Ishikawa (cell line): ENCODE results near the gene PCDH9.

Source experiments
- CREB1 ChIP-seq: IDR thresholded peaks from 2 replicates; pipeline ENCODE4 v1.6.1; 2012; ENCODE audit warnings: low read depth
- EGR1 ChIP-seq: IDR thresholded peaks from 2 replicates; pipeline ENCODE4 v1.6.1; 2012
- EP300 ChIP-seq: IDR thresholded peaks from 2 replicates; pipeline ENCODE4 v1.6.1; 2012; ENCODE audit warnings: borderline replicate concordance
- FOXM1 ChIP-seq: IDR thresholded peaks from 2 replicates; pipeline ENCODE4 v1.6.1; 2012; ENCODE audit warnings: low read depth, borderline replicate concordance
- NFIC ChIP-seq: IDR thresholded peaks from 2 replicates; pipeline ENCODE4 v1.6.1; 2012
- RAD21 ChIP-seq: IDR thresholded peaks from 2 replicates; pipeline ENCODE4 v1.6.1; 2012; ENCODE audit warnings: low read depth
- TAF1 ChIP-seq: IDR thresholded peaks from 2 replicates; pipeline ENCODE4 v1.6.1; 2012; ENCODE audit warnings: low read depth, mild to moderate bottlenecking
- TCF12 ChIP-seq: IDR thresholded peaks from 2 replicates; pipeline ENCODE4 v1.6.1; 2012; ENCODE audit warnings: low read depth
- TEAD4 ChIP-seq: IDR thresholded peaks from 2 replicates; pipeline ENCODE4 v1.6.1; 2012
- USF1 ChIP-seq: IDR thresholded peaks from 2 replicates; pipeline ENCODE4 v1.6.1; 2012
- YY1 ChIP-seq: IDR thresholded peaks from 2 replicates; pipeline ENCODE4 v1.6.1; 2012; ENCODE audit warnings: low read depth
- ZBTB7A ChIP-seq: IDR thresholded peaks from 2 replicates; pipeline ENCODE4 v1.6.1; 2012; ENCODE audit warnings: low read depth
- TF ChIP-seq, protein P1 (sequence below): IDR thresholded peaks from 2 replicates; pipeline ENCODE4 v1.6.1; 2012

DNA sequence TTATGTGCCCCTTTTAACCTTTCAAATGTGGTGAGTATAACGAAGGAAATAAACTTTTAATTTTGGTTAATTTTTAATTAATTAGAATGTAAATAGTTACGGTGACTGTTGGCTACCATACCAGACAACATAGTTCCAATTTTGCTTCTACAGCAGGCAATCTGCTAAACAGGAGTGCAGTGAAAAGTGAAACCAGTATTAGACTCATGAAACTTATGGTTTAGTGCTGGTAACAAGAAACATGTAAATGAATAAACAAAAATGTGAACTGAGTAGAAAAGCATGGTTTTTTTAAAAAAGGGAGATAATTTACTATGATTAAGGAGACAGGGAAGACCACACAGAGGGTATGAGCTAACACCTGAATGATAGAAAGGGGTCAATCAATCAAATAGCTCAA is 478.4 kb downstream of the PCDH9 start:
- no peak for TF ChIP-seq CREB1
- TF ChIP-seq, protein P1, sequence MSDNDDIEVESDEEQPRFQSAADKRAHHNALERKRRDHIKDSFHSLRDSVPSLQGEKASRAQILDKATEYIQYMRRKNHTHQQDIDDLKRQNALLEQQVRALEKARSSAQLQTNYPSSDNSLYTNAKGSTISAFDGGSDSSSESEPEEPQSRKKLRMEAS = no peak
- TF ChIP-seq EP300 = no peak
- TF ChIP-seq TAF1 = no peak
- no peak for TF ChIP-seq USF1
- no peak for TF ChIP-seq EGR1
- TF ChIP-seq YY1 = no peak
- no peak for TF ChIP-seq FOXM1
- no peak for TF ChIP-seq TEAD4
- no peak for TF ChIP-seq ZBTB7A
- TF ChIP-seq RAD21 = no peak
- no peak for TF ChIP-seq TCF12
- no peak for TF ChIP-seq NFIC
